Cardiac muscle cell (in vitro differentiated cells and primary cell): ENCODE results near the gene PPP1R15A. TPM values are rescaled to one million over a fixed set of nuclear protein-coding genes. Genes with fewer than 3 reads are reported as not detected.
A peak's percentile ranks its signal among the peaks of the same experiment; 100 is the strongest.
"Not testable (repeated sequence)": the region's sequence is repeated elsewhere in the genome, so short reads cannot be mapped to it uniquely, and the experiment has no call there.

Experiments
- DNase-seq, 2 donors: peaks; one replicate each; pipeline versions ENCODE4 v3.0.0 to v3.0.0-alpha.2; 2010 to 2017; ENCODE audit warnings: low read depth in 1 of 2, low spot score in 1 of 2
- H3K27ac ChIP-seq: fragments of 200-600 bp; sonication (generic); 2 replicates; pipeline ENCODE4 v1.5.1; 2016
- H3K27me3 ChIP-seq: fragments of 200-600 bp; sonication (generic); 2 replicates; pipeline ENCODE4 v1.6.0; 2016; ENCODE audit warnings: control low read depth
- H3K36me3 ChIP-seq: fragments of 200-600 bp; sonication (generic); 2 replicates; pipeline ENCODE4 v1.5.1; 2016; ENCODE audit warnings: control low read depth
- H3K4me1 ChIP-seq: fragments of 200-600 bp; sonication (generic); 2 replicates; pipeline ENCODE4 v1.8.1; 2017; ENCODE audit warnings: low read depth, mild to moderate bottlenecking, mixed run types
- H3K4me3 ChIP-seq: fragments of 200-600 bp; sonication (generic); 2 replicates; pipeline ENCODE4 v1.5.1; 2016; ENCODE audit warnings: mild to moderate bottlenecking
- H3K9me3 ChIP-seq: fragments of 200-600 bp; sonication (generic); 2 replicates; pipeline ENCODE4 v1.5.1; 2017; ENCODE audit warnings: low read depth, mild to moderate bottlenecking, control low read depth
- polyA plus RNA-seq: library from polyadenylated mRNA; unstranded; fragments of >200 nt; fragmentation: Nextera tagmentation; extraction: Ambion mirVana; gene quantifications from 2 replicates; pipeline ENCODE4 v1.2.1, GENCODE V29; 2016
- total RNA-seq: library from RNA; depleted of rRNA; stranded (reverse); fragments of >200 nt; gene quantifications from 2 replicates; pipeline ENCODE4 v1.2.3, GENCODE V29; 2016
- TF ChIP-seq, protein P1 (sequence below): IDR thresholded peaks from 2 replicates; pipeline ENCODE4 v1.5.1; 2012; ENCODE audit warnings: low read depth, mild to moderate bottlenecking, low read length

The PPP1R15A gene
- total and polyA plus RNA-seq, 2 experiments from 2014 or later: 85.1 to 87.6 TPM

DNA sequence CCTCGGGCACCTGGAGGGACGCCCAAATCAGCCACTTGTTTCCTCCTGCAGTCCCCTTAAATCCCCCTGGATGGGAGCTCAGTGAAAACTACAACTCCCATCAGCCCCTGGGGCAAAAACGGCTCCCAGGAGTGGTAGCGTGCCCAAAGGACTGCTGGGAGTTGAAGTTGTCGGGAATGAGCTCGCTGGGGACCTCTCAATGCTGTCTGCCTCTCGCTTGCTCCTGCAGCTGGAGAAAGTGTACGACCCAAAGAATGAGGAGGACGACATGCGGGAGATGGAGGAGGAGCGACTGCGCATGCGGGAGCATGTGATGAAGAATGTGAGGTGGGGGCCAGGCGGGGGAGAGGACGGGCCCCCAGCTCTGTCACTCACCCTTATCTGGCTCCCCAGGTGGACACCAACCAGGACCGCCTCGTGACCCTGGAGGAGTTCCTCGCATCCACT lies 46.6 kb downstream of the PPP1R15A start:
- H3K36me3 ChIP-seq: peaks cover 30% of the 10 kb centered on the region
- no peaks in the 10 kb centered on the region for H3K9me3 ChIP-seq
- H3K27ac ChIP-seq: no peak overlapping the region
- H3K4me1 ChIP-seq: no peaks in the 10 kb centered on the region
- peak in 1 of 2 donors; percentile 55 for DNase-seq
- no peaks in the 10 kb centered on the region for H3K27me3 ChIP-seq
- H3K4me3 ChIP-seq: no peak overlapping the region
- TF ChIP-seq, protein P1, sequence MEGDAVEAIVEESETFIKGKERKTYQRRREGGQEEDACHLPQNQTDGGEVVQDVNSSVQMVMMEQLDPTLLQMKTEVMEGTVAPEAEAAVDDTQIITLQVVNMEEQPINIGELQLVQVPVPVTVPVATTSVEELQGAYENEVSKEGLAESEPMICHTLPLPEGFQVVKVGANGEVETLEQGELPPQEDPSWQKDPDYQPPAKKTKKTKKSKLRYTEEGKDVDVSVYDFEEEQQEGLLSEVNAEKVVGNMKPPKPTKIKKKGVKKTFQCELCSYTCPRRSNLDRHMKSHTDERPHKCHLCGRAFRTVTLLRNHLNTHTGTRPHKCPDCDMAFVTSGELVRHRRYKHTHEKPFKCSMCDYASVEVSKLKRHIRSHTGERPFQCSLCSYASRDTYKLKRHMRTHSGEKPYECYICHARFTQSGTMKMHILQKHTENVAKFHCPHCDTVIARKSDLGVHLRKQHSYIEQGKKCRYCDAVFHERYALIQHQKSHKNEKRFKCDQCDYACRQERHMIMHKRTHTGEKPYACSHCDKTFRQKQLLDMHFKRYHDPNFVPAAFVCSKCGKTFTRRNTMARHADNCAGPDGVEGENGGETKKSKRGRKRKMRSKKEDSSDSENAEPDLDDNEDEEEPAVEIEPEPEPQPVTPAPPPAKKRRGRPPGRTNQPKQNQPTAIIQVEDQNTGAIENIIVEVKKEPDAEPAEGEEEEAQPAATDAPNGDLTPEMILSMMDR: no peak

DNA sequence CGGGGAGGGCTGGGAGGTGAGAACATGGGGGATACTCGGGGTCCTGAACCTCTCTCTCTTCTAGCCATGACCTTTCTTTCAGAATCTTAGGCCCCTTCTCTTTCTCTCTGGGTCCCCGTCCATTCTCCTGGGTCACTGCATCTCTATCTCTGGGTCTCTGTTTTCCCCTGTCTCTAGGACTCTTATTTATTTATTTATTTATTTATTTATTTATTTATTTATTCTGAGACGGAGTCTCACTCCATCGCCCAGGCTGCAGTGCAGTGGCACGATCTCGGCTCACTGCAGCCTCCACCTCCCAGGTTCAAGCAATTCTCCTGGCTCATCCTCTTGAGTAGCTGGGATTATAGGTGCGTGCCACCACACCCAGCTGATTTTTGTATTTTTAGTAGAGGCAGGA lies 47.0 kb downstream of the PPP1R15A start:
- not testable (repeated sequence) for H3K4me3 ChIP-seq, H3K27ac ChIP-seq, DNase-seq, H3K9me3 ChIP-seq, H3K27me3 ChIP-seq, H3K4me1 ChIP-seq
- H3K36me3 ChIP-seq: peaks cover 28% of the 10 kb centered on the region

DNA sequence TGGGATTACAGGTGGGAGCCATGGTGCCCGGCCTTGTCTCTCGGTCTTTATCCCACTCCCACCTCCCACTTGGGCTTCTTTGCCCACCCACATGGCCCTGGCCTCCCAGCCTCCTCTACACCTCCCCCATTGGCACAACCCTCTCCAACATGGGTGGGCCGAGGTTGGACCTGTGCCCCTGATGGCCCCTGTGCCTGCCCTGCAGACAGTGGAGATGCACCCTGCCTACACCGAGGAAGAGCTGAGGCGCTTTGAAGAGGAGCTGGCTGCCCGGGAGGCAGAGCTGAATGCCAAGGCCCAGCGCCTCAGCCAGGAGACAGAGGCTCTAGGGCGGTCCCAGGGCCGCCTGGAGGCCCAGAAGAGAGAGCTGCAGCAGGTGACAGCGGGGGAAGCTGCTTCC lies 48.7 kb downstream of the PPP1R15A start:
- no peaks in the 10 kb centered on the region for H3K4me1 ChIP-seq
- H3K9me3 ChIP-seq: no peaks in the 10 kb centered on the region
- H3K4me3 ChIP-seq: no peak overlapping the region
- no peak overlapping the region for H3K27ac ChIP-seq
- no peaks in the 10 kb centered on the region for H3K27me3 ChIP-seq
- H3K36me3 ChIP-seq: peaks cover 21% of the 10 kb centered on the region
- DNase-seq: no peak
- TF ChIP-seq, protein P1: no peak

DNA sequence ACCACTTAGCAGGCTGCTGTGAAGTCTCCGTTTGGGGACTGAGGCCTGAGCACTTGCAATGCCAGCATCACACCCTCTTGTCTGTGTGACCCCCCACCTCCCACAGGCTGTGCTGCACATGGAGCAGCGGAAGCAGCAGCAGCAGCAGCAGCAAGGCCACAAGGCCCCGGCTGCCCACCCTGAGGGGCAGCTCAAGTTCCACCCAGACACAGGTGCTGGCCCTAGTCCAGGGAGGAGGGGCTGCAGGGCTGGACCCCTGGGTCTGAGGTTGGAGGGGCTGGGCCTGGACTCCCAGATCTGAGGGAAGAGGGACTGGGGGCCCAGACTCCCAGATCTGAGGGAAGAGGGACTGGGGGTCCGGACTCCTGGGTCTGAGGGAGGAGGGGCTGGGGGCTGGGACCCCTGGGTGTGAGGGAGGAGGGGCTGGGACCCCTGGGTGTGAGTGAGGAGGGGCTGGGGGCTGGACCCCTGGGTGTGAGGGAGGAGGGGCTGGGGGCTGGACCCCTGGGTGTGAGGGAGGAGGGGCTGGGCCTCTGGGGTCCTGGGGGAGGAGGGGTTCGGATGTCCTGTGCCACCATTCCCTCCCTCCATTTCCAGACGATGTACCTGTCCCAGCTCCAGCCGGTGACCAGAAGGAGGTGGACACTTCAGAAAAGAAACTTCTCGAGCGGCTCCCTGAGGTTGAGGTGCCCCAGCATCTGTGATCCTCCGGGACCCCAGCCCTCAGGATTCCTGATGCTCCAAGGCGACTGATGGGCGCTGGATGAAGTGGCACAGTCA lies 49.7 kb downstream of the PPP1R15A start:
- no peaks in the 10 kb centered on the region for H3K9me3 ChIP-seq
- H3K36me3 ChIP-seq: peaks cover 13% of the 10 kb centered on the region
- no peaks in the 10 kb centered on the region for H3K27me3 ChIP-seq
- H3K4me3 ChIP-seq: no peak overlapping the region
- no peak for DNase-seq
- H3K27ac ChIP-seq: no peak overlapping the region
- no peaks in the 10 kb centered on the region for H3K4me1 ChIP-seq
- TF ChIP-seq, protein P1: no peak

DNA sequence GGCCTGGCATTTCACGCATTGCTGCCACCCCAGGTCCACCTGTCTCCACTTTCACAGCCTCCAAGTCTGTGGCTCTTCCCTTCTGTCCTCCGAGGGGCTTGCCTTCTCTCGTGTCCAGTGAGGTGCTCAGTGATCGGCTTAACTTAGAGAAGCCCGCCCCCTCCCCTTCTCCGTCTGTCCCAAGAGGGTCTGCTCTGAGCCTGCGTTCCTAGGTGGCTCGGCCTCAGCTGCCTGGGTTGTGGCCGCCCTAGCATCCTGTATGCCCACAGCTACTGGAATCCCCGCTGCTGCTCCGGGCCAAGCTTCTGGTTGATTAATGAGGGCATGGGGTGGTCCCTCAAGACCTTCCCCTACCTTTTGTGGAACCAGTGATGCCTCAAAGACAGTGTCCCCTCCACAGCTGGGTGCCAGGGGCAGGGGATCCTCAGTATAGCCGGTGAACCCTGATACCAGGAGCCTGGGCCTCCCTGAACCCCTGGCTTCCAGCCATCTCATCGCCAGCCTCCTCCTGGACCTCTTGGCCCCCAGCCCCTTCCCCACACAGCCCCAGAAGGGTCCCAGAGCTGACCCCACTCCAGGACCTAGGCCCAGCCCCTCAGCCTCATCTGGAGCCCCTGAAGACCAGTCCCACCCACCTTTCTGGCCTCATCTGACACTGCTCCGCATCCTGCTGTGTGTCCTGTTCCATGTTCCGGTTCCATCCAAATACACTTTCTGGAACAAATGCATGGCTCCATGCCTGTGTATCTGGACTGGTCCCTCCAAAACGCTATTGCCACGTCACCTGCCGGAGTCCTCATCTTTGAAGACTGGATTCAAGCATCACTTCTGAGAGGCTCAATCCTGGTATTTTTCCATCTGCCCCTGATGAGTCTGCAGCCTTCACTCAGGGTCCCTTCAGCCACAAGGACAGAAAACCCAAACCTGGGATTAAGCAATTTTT lies 50.6 kb downstream of the PPP1R15A start:
- no peaks in the 10 kb centered on the region for H3K4me1 ChIP-seq
- H3K36me3 ChIP-seq: peaks cover 13% of the 10 kb centered on the region
- no peaks in the 10 kb centered on the region for H3K27me3 ChIP-seq
- TF ChIP-seq, protein P1: no peak
- no peak for DNase-seq
- no peaks in the 10 kb centered on the region for H3K9me3 ChIP-seq
- no peak overlapping the region for H3K4me3 ChIP-seq
- no peak overlapping the region for H3K27ac ChIP-seq
